GM21737 (cell line): ENCODE measurements around the gene SEPTIN8.

Source experiments
- ATAC-seq: cut with Tn5 transposase; IDR thresholded peaks from one replicate; pipeline ENCODE4 v1.9.1; 2021; ENCODE audit warnings: mild to moderate bottlenecking, moderate library complexity; ENCODE audit not compliant: unreplicated experiment

The SEPTIN8 gene

DNA sequence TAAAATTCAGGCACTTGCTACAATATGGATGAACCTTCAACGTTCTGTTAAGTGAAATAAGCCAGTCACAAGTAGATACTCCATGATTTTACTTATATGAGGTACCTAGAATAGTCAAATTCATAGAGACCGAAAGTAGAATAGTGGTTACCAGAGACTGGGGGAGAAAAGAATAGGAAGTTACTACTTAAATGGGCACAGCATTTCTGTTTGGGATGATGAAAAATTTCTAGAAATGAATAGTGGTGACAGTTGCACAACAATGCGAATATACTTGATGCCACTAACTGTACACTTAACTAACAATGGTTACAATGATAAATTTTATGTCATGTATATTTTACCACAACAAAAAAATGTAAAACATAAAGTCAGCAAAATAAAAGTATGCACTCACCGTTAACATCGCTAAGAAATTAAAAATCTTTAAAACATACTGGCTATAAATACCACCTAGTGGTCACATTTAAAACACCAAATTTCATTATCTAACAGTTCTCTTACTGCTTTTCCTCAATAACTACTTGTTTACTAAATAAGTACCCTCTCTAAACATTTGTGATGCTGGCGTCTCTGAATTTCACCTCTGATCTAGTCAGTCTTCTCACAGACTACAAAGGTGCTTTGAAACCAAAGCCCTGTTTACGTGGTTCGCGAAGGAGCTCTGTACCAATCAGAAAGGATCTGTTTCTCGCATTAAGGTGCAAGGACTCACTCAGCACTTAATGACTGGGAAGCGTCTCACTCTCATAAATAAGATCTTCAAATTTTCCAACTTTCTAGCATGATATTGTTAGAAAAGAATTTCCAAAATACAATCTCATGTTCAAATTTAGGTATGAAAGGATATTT, 62.4 kb downstream of the SEPTIN8 start:
- ATAC-seq = no peak

DNA sequence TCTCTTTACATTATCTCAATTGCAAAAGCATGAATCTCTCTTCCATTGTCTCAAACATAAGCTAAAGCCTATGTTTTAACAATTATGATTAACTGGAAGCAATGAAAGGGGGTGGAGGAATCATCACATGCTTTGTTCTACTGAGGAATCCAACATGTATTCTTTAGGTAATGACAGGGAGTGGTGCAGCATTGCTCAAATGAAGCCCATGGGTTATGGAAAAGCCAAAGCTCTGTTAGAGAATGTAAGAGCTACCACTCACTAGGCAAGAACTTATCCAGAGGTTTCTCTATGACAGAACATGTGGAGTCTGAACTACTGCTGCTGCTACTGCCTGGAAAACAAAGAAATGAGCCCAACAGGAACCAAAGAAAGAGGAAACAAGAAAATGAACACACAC, 68.4 kb downstream of the SEPTIN8 start:
- no peak for ATAC-seq

DNA sequence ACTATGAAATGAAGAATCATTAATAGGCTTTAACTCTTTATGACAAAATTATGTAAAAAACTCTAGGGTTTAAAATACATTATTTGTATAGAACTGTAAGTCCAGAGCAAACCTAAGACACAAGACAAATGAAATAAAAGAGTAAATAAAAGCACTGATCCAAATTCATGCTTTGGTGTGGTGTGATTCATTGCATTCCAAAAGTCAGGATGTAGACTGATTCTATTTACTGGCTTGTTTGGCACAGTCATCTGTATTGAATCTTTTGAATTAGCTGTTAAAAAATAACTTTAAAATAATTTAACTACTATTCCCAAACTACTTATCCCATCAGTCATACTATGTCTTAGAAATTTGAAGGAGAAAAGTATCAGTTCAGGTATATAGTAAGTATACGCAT, 72.2 kb downstream of the SEPTIN8 start:
- ATAC-seq = no peak
